Measurements from ENCODE around the gene JAKMIP1.

The JAKMIP1 gene

GRCh38 chr4:6092971-6093370, 107.4 kb downstream of the JAKMIP1 start:
- no peaks in the 10 kb centered on the region for H3K9me3 ChIP-seq (ENCODE audit: control insufficient read depth, low read length)
- no peak overlapping the region for H3K4me2 ChIP-seq (ENCODE audit: low read length)
- H3K9ac ChIP-seq, result no peak overlapping the region
- TF ChIP-seq, protein P1, sequence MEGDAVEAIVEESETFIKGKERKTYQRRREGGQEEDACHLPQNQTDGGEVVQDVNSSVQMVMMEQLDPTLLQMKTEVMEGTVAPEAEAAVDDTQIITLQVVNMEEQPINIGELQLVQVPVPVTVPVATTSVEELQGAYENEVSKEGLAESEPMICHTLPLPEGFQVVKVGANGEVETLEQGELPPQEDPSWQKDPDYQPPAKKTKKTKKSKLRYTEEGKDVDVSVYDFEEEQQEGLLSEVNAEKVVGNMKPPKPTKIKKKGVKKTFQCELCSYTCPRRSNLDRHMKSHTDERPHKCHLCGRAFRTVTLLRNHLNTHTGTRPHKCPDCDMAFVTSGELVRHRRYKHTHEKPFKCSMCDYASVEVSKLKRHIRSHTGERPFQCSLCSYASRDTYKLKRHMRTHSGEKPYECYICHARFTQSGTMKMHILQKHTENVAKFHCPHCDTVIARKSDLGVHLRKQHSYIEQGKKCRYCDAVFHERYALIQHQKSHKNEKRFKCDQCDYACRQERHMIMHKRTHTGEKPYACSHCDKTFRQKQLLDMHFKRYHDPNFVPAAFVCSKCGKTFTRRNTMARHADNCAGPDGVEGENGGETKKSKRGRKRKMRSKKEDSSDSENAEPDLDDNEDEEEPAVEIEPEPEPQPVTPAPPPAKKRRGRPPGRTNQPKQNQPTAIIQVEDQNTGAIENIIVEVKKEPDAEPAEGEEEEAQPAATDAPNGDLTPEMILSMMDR (IDR thresholded peaks at IDR 0.05), result no peak
- no peak overlapping the region for H2AFZ ChIP-seq
- no peaks in the 10 kb centered on the region for H3K27me3 ChIP-seq (ENCODE audit: control insufficient read depth, insufficient read depth, low read length)
- no peaks in the 10 kb centered on the region for H3K79me2 ChIP-seq
- no peaks in the 10 kb centered on the region for H3K36me3 ChIP-seq (ENCODE audit: control insufficient read depth, insufficient read depth, low read length)
- H3K4me1 ChIP-seq, result no peaks in the 10 kb centered on the region
- H3K27ac ChIP-seq, result no peak overlapping the region
- no peak overlapping the region for H3K4me3 ChIP-seq (ENCODE audit: low read depth, low read length)

GRCh38 chr4:6092131-6092530, 108.2 kb downstream of the JAKMIP1 start:
- no peaks in the 10 kb centered on the region for H3K9me3 ChIP-seq (ENCODE audit: control insufficient read depth, low read length)
- no peak overlapping the region for H2AFZ ChIP-seq
- no peak overlapping the region for H3K9ac ChIP-seq
- no peak overlapping the region for H3K27ac ChIP-seq
- H3K79me2 ChIP-seq, result no peaks in the 10 kb centered on the region
- H3K36me3 ChIP-seq (ENCODE audit: control insufficient read depth, insufficient read depth, low read length), result no peaks in the 10 kb centered on the region
- H3K4me2 ChIP-seq (ENCODE audit: low read length), result no peak overlapping the region
- H3K27me3 ChIP-seq (ENCODE audit: control insufficient read depth, insufficient read depth, low read length), result no peaks in the 10 kb centered on the region
- TF ChIP-seq, protein P1 (IDR thresholded peaks at IDR 0.05), result no peak
- H3K4me3 ChIP-seq (ENCODE audit: low read depth, low read length), result no peak overlapping the region
- H3K4me1 ChIP-seq, result no peaks in the 10 kb centered on the region

GRCh38 chr4:6090931-6091330, 109.4 kb downstream of the JAKMIP1 start:
- Histone ChIP-seq H3K9me3 (ENCODE audit: control insufficient read depth, low read length) (no peaks in the 10 kb centered on the region), H2AFZ (no peak overlapping the region), H3K79me2 (no peaks in the 10 kb centered on the region), H3K36me3 (ENCODE audit: control insufficient read depth, insufficient read depth, low read length) (no peaks in the 10 kb centered on the region), H3K4me3 (ENCODE audit: low read depth, low read length) (no peak overlapping the region), H3K4me1 (no peaks in the 10 kb centered on the region), H3K4me2 (ENCODE audit: low read length) (no peak overlapping the region), H3K27me3 (ENCODE audit: control insufficient read depth, insufficient read depth, low read length) (no peaks in the 10 kb centered on the region), H3K27ac (no peak overlapping the region), H3K9ac (no peak overlapping the region)
- TF ChIP-seq, protein P1 (IDR thresholded peaks at IDR 0.05), result no peak

GRCh38 chr4:6088950-6089349, 111.4 kb downstream of the JAKMIP1 start:
- Histone ChIP-seq H3K27ac (no peak overlapping the region), H3K9ac (no peak overlapping the region), H2AFZ (no peak overlapping the region), H3K79me2 (no peaks in the 10 kb centered on the region), H3K36me3 (ENCODE audit: control insufficient read depth, insufficient read depth, low read length) (no peaks in the 10 kb centered on the region), H3K4me3 (ENCODE audit: low read depth, low read length) (no peak overlapping the region), H3K4me2 (ENCODE audit: low read length) (no peak overlapping the region), H3K27me3 (ENCODE audit: control insufficient read depth, insufficient read depth, low read length) (no peaks in the 10 kb centered on the region), H3K9me3 (ENCODE audit: control insufficient read depth, low read length) (no peaks in the 10 kb centered on the region), H3K4me1 (no peaks in the 10 kb centered on the region)
- TF ChIP-seq, protein P1 (IDR thresholded peaks at IDR 0.05), result no peak

GRCh38 chr4:6087669-6088341, 112.5 kb downstream of the JAKMIP1 start:
- no peak overlapping the region for H3K4me3 ChIP-seq (ENCODE audit: low read depth, low read length)
- no peaks in the 10 kb centered on the region for H3K79me2 ChIP-seq
- no peaks in the 10 kb centered on the region for H3K4me1 ChIP-seq
- TF ChIP-seq, protein P1 (IDR thresholded peaks at IDR 0.05), result peak; percentile 35
- no peaks in the 10 kb centered on the region for H3K27me3 ChIP-seq (ENCODE audit: control insufficient read depth, insufficient read depth, low read length)
- no peak overlapping the region for H3K9ac ChIP-seq
- H3K9me3 ChIP-seq (ENCODE audit: control insufficient read depth, low read length), result no peaks in the 10 kb centered on the region
- H3K27ac ChIP-seq, result no peak overlapping the region
- no peak overlapping the region for H3K4me2 ChIP-seq (ENCODE audit: low read length)
- no peaks in the 10 kb centered on the region for H3K36me3 ChIP-seq (ENCODE audit: control insufficient read depth, insufficient read depth, low read length)
- H2AFZ ChIP-seq, result no peak overlapping the region

Data from parathyroid adenoma (tissue), 2 donors.